WTC11 (cell line): ENCODE measurements around the gene GNAO1. TPM values are rescaled to one million over a fixed set of nuclear protein-coding genes. Genes with fewer than 3 reads are reported as not detected.
A peak's percentile ranks its signal among the peaks of the same experiment; 100 is the strongest.

Source experiments
- ATAC-seq: fragments of 200-7000 bp; cut with Tn5 transposase; 2 replicates; pipeline ENCODE4 v1.10.0; 2021; ENCODE audit warnings: mild to moderate bottlenecking, moderate library complexity
- CTCF ChIA-PET: fragments of 300-600 bp; sonication (Branson Sonifier 250); formaldehyde crosslinking; loops from one replicate; lab custom pipeline; 2021; ENCODE audit warnings: antibody characterized with exemption; lab: Charles Lee
- POLR2A ChIA-PET: fragments of 350-600 bp; sonication (Branson Sonifier 250); formaldehyde crosslinking; loops from one replicate; lab custom pipeline; 2021; ENCODE audit warnings: antibody characterized with exemption; lab: Charles Lee
- DNase-seq: peaks from one replicate; pipeline ENCODE4 v3.0.0; 2021; ENCODE audit warnings: low spot score
- H3K27ac Mint-ChIP-seq: 2 replicates; pipeline ENCODE4 v1.8.0; 2021; ENCODE audit warnings: mixed read lengths
- H3K27me3 Mint-ChIP-seq: 2 replicates; pipeline ENCODE4 v1.8.0; 2021; ENCODE audit warnings: low read depth, mild to moderate bottlenecking, moderate library complexity, mixed read lengths
- H3K36me3 Mint-ChIP-seq: 2 replicates; pipeline ENCODE4 v1.8.0; 2021; ENCODE audit warnings: mixed read lengths
- H3K4me1 Mint-ChIP-seq: 2 replicates; pipeline ENCODE4 v1.8.0; 2022; ENCODE audit warnings: mixed read lengths
- H3K4me3 Mint-ChIP-seq: 2 replicates; pipeline ENCODE4 v1.8.0; 2021; ENCODE audit warnings: mild to moderate bottlenecking, moderate library complexity, mixed read lengths
- H3K9me3 Mint-ChIP-seq: 2 replicates; pipeline ENCODE4 v1.8.0; 2021; ENCODE audit warnings: mixed read lengths
- AR ChIP-seq: fragments of 250-450 bp; sonication (Bioruptor Pico); IDR thresholded peaks from 2 replicates; pipeline ENCODE4 v1.9.0; 2021; ENCODE audit warnings: mild to moderate bottlenecking
- CDX4 ChIP-seq: fragments of 250-450 bp; sonication (Bioruptor Pico); IDR thresholded peaks from 2 replicates; pipeline ENCODE4 v1.9.0; 2021; ENCODE audit warnings: moderate library complexity, mild to moderate bottlenecking, inconsistent platforms, borderline replicate concordance
- E2F5 ChIP-seq: sonication (generic); formaldehyde crosslinking; IDR thresholded peaks from 2 replicates; pipeline ENCODE4 v1.8.1; 2022; ENCODE audit warnings: mild to moderate bottlenecking, moderate library complexity, missing genetic modification reagents
- ELF4 ChIP-seq: sonication (generic); formaldehyde crosslinking; IDR thresholded peaks from 2 replicates; pipeline ENCODE4 v1.8.1; 2022; ENCODE audit warnings: low read depth, mild to moderate bottlenecking, moderate library complexity, missing genetic modification reagents
- EMX1 ChIP-seq: fragments of 250-450 bp; sonication (Bioruptor Pico); IDR thresholded peaks from 2 replicates; pipeline ENCODE4 v1.8.0; 2021; ENCODE audit warnings: mild to moderate bottlenecking
- ETV6 ChIP-seq: sonication (generic); formaldehyde crosslinking; IDR thresholded peaks from 2 replicates; pipeline ENCODE4 v1.8.1; 2022; ENCODE audit warnings: mild to moderate bottlenecking, missing genetic modification reagents
- FOXP4 ChIP-seq: sonication (generic); formaldehyde crosslinking; IDR thresholded peaks from 2 replicates; pipeline ENCODE4 v1.8.0; 2022; ENCODE audit warnings: mild to moderate bottlenecking, missing genetic modification reagents
- GRHL2 ChIP-seq: fragments of 250-450 bp; sonication (Bioruptor Pico); IDR thresholded peaks from 2 replicates; pipeline ENCODE4 v1.8.0; 2022; ENCODE audit warnings: mild to moderate bottlenecking, moderate library complexity; ENCODE audit not compliant: insufficient replicate concordance, severe bottlenecking
- JAZF1 ChIP-seq: fragments of 250-450 bp; sonication (Bioruptor Pico); IDR thresholded peaks from 2 replicates; pipeline ENCODE4 v1.9.0; 2021; ENCODE audit warnings: moderate library complexity, mild to moderate bottlenecking, inconsistent platforms
- MAX ChIP-seq: sonication (generic); formaldehyde crosslinking; IDR thresholded peaks from 2 replicates; pipeline ENCODE4 v1.8.0; 2022; ENCODE audit warnings: mild to moderate bottlenecking, missing genetic modification reagents
- MLX ChIP-seq: sonication (generic); formaldehyde crosslinking; IDR thresholded peaks from 2 replicates; pipeline ENCODE4 v1.8.1; 2023; ENCODE audit warnings: mild to moderate bottlenecking, missing genetic modification reagents, moderate library complexity
- MXD4 ChIP-seq: fragments of 250-450 bp; sonication (Bioruptor Pico); IDR thresholded peaks from 2 replicates; pipeline ENCODE4 v1.8.0; 2021; ENCODE audit warnings: mild to moderate bottlenecking, moderate library complexity, borderline replicate concordance
- NFE2L1 ChIP-seq: sonication (generic); formaldehyde crosslinking; IDR thresholded peaks from 2 replicates; pipeline ENCODE4 v1.8.1; 2023; ENCODE audit warnings: missing genetic modification reagents
- NR2C2 ChIP-seq: sonication (generic); formaldehyde crosslinking; IDR thresholded peaks from 2 replicates; pipeline ENCODE4 v1.8.0; 2022; ENCODE audit warnings: mild to moderate bottlenecking, missing genetic modification reagents
- PREB ChIP-seq: sonication (generic); formaldehyde crosslinking; IDR thresholded peaks from 2 replicates; pipeline ENCODE4 v1.8.1; 2022; ENCODE audit warnings: mild to moderate bottlenecking, missing genetic modification reagents, moderate library complexity, borderline replicate concordance
- SMAD4 ChIP-seq: sonication (generic); formaldehyde crosslinking; IDR thresholded peaks from 2 replicates; pipeline ENCODE4 v1.8.0; 2022; ENCODE audit warnings: mild to moderate bottlenecking, missing genetic modification reagents
- TCF7 ChIP-seq: sonication (generic); formaldehyde crosslinking; IDR thresholded peaks from 2 replicates; pipeline ENCODE4 v1.8.0; 2022; ENCODE audit warnings: mild to moderate bottlenecking, low read depth, missing genetic modification reagents, moderate library complexity
- USF2 ChIP-seq: sonication (generic); formaldehyde crosslinking; IDR thresholded peaks from 2 replicates; pipeline ENCODE4 v1.8.1; 2023; ENCODE audit warnings: mild to moderate bottlenecking, missing genetic modification reagents, moderate library complexity
- ZNF232 ChIP-seq: sonication (generic); formaldehyde crosslinking; IDR thresholded peaks from 2 replicates; pipeline ENCODE4 v1.8.0; 2022; ENCODE audit warnings: mild to moderate bottlenecking, missing genetic modification reagents
- ZNF396 ChIP-seq: fragments of 250-450 bp; sonication (Bioruptor Pico); IDR thresholded peaks from 2 replicates; pipeline ENCODE4 v1.8.0; 2021; ENCODE audit warnings: mild to moderate bottlenecking, moderate library complexity, borderline replicate concordance
- ZSCAN18 ChIP-seq: fragments of 250-450 bp; sonication (Bioruptor Pico); IDR thresholded peaks from 2 replicates; pipeline ENCODE4 v2.1.2; 2022; ENCODE audit warnings: mild to moderate bottlenecking, moderate library complexity
- total RNA-seq: library from RNA; stranded (reverse); gene quantifications from 3 replicates; pipeline ENCODE4 v1.2.3, GENCODE V29; 2021

The GNAO1 gene
- total RNA-seq, 1 experiment from 2014 or later: 30.6 TPM

GRCh38 chr16:56339431-56340195 is 148.3 kb downstream of the GNAO1 start:
- POLR2A ChIA-PET: no interaction called here
- ATAC-seq: no peak
- H3K36me3 Mint-ChIP-seq: no peaks in the 10 kb centered on the region
- no peaks in the 10 kb centered on the region for H3K9me3 Mint-ChIP-seq
- H3K4me1 Mint-ChIP-seq: no peaks in the 10 kb centered on the region
- no peak overlapping the region for H3K4me3 Mint-ChIP-seq
- peak overlapping the region; percentile 47; the same call in 1 of the 2 replicates for H3K27ac Mint-ChIP-seq
- H3K27me3 Mint-ChIP-seq: no peaks in the 10 kb centered on the region
- CTCF ChIA-PET: interaction anchor here (1.8 to 5.2 kb wide), 2 partner anchors 9 to 17 kb away, joined by 5 to 44 read pairs; no protein-coding TSS in a partner anchor
- TF ChIP-seq MLX (CRISPR knock-in tag) (no peak), MXD4 (CRISPR knock-in tag) (no peak), FOXP4 (CRISPR knock-in tag) (no peak), ZNF396 (CRISPR knock-in tag) (no peak), GRHL2 (CRISPR knock-in tag) (no peak)
- DNase-seq: no peak

- CTCF ChIA-PET: interaction anchor here (2.1 to 5.2 kb wide), 2 partner anchors 17 to 22 kb away, joined by 10 to 44 read pairs; no protein-coding TSS in a partner anchor
- POLR2A ChIA-PET: no interaction called here
- ATAC-seq (no peak), DNase-seq (no peak)
- H3K4me1 Mint-ChIP-seq: no peaks in the 10 kb centered on the region
- no peaks in the 10 kb centered on the region for H3K36me3 Mint-ChIP-seq
- H3K4me3 Mint-ChIP-seq: no peak overlapping the region
- no peaks in the 10 kb centered on the region for H3K9me3 Mint-ChIP-seq
- no peaks in the 10 kb centered on the region for H3K27me3 Mint-ChIP-seq
- no peak overlapping the region for H3K27ac Mint-ChIP-seq
- TF ChIP-seq ETV6 (no peak), ZSCAN18 (CRISPR knock-in tag) (no peak), JAZF1 (no peak), NR2C2 (CRISPR knock-in tag) (no peak), AR (no peak), ELF4 (CRISPR knock-in tag) (no peak), SMAD4 (CRISPR knock-in tag) (no peak), TCF7 (CRISPR knock-in tag) (no peak), CDX4 (no peak), PREB (CRISPR knock-in tag) (no peak), EMX1 (CRISPR knock-in tag) (no peak), USF2 (no peak), NFE2L1 (CRISPR knock-in tag) (no peak), MAX (CRISPR knock-in tag) (no peak), ZNF232 (CRISPR knock-in tag) (no peak), E2F5 (CRISPR knock-in tag) (no peak)
These were observed 149.1 kb downstream of the GNAO1 start for GRCh38 chr16:56340416-56340815.
